IMR-90 (cell line): ENCODE measurements around the gene KRT6B. TPM values are rescaled to one million over a fixed set of nuclear protein-coding genes. Genes with fewer than 3 reads are reported as not detected.

Experiments used
- ATAC-seq: fragments of 200-7000 bp; cut with Tn5 transposase; 2 replicates; pipeline ENCODE4 v1.9.1; 2020; ENCODE audit warnings: low read depth, mild to moderate bottlenecking, moderate library complexity
- BruUV-seq: library from RNA; stranded (reverse); fragments of 400-500 nt; replicated peaks from 2 replicates; lab custom pipeline; 2021; lab: Mats Ljungman, UMichigan
- CTCF ChIA-PET: fragments of 300-600 bp; formaldehyde crosslinking; extraction: SDS; loops from one replicate; lab custom pipeline; 2021; ENCODE audit warnings: antibody characterized with exemption; lab: Yijun Ruan, JAX
- POLR2A ChIA-PET: fragments of 300-600 bp; sonication (Branson Sonifier 250); formaldehyde crosslinking; loops from one replicate; lab custom pipeline; 2022; ENCODE audit warnings: antibody characterized with exemption; ENCODE audit not compliant: unreplicated experiment; lab: Charles Lee
- DNase-seq: peaks from one replicate; pipeline ENCODE4 v3.0.0; 2013
- H2AFZ ChIP-seq: replicated peaks from 2 replicates; pipeline ENCODE3; 2013; ENCODE audit warnings: low read length, mild to moderate bottlenecking; ENCODE audit not compliant: poor library complexity
- H2AK5ac ChIP-seq: 2 replicates; pipeline ENCODE4 v1.6.1; 2013; ENCODE audit warnings: low read depth, low read length, inconsistent platforms
- H2AK9ac ChIP-seq: replicated peaks from 2 replicates; pipeline ENCODE3; 2013; ENCODE audit warnings: mild to moderate bottlenecking, low read depth, low read length, moderate library complexity; ENCODE audit not compliant: poor library complexity
- H2BK120ac ChIP-seq: 2 replicates; pipeline ENCODE4 v1.6.1; 2013; ENCODE audit warnings: low read depth, low read length, inconsistent platforms
- H2BK15ac ChIP-seq: 3 replicates; pipeline ENCODE4 v1.6.1; 2013; ENCODE audit warnings: low read depth, low read length, inconsistent platforms
- H2BK20ac ChIP-seq: 2 replicates; pipeline ENCODE4 v1.6.1; 2013; ENCODE audit warnings: low read depth, mild to moderate bottlenecking, inconsistent platforms, low read length, moderate library complexity
- H2BK5ac ChIP-seq: 2 replicates; pipeline ENCODE4 v1.6.1; 2013; ENCODE audit warnings: mild to moderate bottlenecking, low read depth, low read length, inconsistent platforms; ENCODE audit not compliant: poor library complexity, severe bottlenecking
- H3K14ac ChIP-seq: replicated peaks from 2 replicates; pipeline ENCODE4 v1.6.1; 2013; ENCODE audit warnings: low read depth, low read length, inconsistent platforms
- H3K18ac ChIP-seq: 2 replicates; pipeline ENCODE4 v1.6.1; 2013; ENCODE audit warnings: low read depth, low read length, control low read depth
- H3K23ac ChIP-seq: 2 replicates; pipeline ENCODE4 v1.6.1; 2013; ENCODE audit warnings: low read depth, low read length, inconsistent platforms
- H3K27ac ChIP-seq: 2 replicates; pipeline ENCODE4 v1.5.1; 2013; ENCODE audit warnings: mild to moderate bottlenecking, control low read depth, low read length; ENCODE audit not compliant: insufficient read depth
- H3K27me3 ChIP-seq: 2 replicates; pipeline ENCODE4 v1.6.1; 2013; ENCODE audit warnings: low read length; ENCODE audit not compliant: control insufficient read depth, insufficient read depth
- H3K36me3 ChIP-seq: 2 replicates; pipeline ENCODE4 v1.6.1; 2013; ENCODE audit warnings: low read length, mixed read lengths; ENCODE audit not compliant: control insufficient read depth, insufficient read depth
- H3K4ac ChIP-seq: 2 replicates; pipeline ENCODE4 v1.6.1; 2013; ENCODE audit warnings: low read depth, low read length, inconsistent platforms
- H3K4me1 ChIP-seq: 2 replicates; pipeline ENCODE4 v1.6.1; 2013; ENCODE audit warnings: low read length, mixed read lengths; ENCODE audit not compliant: control insufficient read depth, insufficient read depth
- H3K4me2 ChIP-seq: 2 replicates; pipeline ENCODE4 v1.6.1; 2013; ENCODE audit warnings: low read depth, mild to moderate bottlenecking, control low read depth, low read length, moderate library complexity
- H3K4me3 ChIP-seq: 2 replicates; pipeline ENCODE4 v1.5.1; 2013; ENCODE audit warnings: low read depth, mild to moderate bottlenecking, control low read depth, low read length, moderate library complexity; ENCODE audit not compliant: insufficient read depth
- H3K56ac ChIP-seq: 2 replicates; pipeline ENCODE4 v1.6.1; 2013; ENCODE audit warnings: low read length, inconsistent platforms; ENCODE audit not compliant: insufficient read depth; ENCODE audit errors: extremely low read depth
- H3K79me1 ChIP-seq, 2 experiments: 2 replicates each; pipeline ENCODE4 v1.6.1; 2013; ENCODE audit warnings: low read length in 2 of 2, inconsistent platforms in 1 of 2, low read depth in 1 of 2
- H3K9ac ChIP-seq: 2 replicates; pipeline ENCODE4 v1.6.1; 2013; ENCODE audit warnings: low read depth, low read length, control low read depth
- H3K9me1 ChIP-seq: 2 replicates; pipeline ENCODE4 v1.6.1; 2013; ENCODE audit warnings: low read length, inconsistent platforms; ENCODE audit not compliant: insufficient read depth
- H3K9me3 ChIP-seq: 2 replicates; pipeline ENCODE4 v1.6.1; 2013; ENCODE audit warnings: low read length; ENCODE audit not compliant: control insufficient read depth, insufficient read depth
- H4K20me1 ChIP-seq: 2 replicates; pipeline ENCODE4 v1.6.1; 2013; ENCODE audit warnings: low read length, inconsistent platforms; ENCODE audit not compliant: insufficient read depth
- H4K5ac ChIP-seq: 2 replicates; pipeline ENCODE4 v1.6.1; 2013; ENCODE audit warnings: mild to moderate bottlenecking, low read depth, low read length, control low read depth
- H4K8ac ChIP-seq, 2 experiments: 2 replicates each; pipeline ENCODE4 v1.6.1; 2013; ENCODE audit warnings: low read depth in 2 of 2, low read length in 2 of 2, control low read depth in 1 of 2, inconsistent platforms in 1 of 2
- H4K91ac ChIP-seq: 2 replicates; pipeline ENCODE4 v1.6.1; 2013; ENCODE audit warnings: low read depth, low read length, inconsistent platforms; ENCODE audit not compliant: insufficient read depth
- BHLHE40 ChIP-seq: fragments of 150-350 bp; IDR thresholded peaks from 2 replicates; pipeline ENCODE4 v1.6.1; 2016; ENCODE audit warnings: mild to moderate bottlenecking, low read depth, low read length
- CEBPB ChIP-seq: IDR thresholded peaks from 2 replicates; pipeline ENCODE4 v1.6.1; 2012; ENCODE audit warnings: low read depth, low read length, improper control_type of control experiment
- RFX5 ChIP-seq: IDR thresholded peaks from 2 replicates; pipeline ENCODE4 v1.8.0; 2012; ENCODE audit warnings: low read depth, mild to moderate bottlenecking, low read length, moderate library complexity
- WGBS, 2 experiments: methylation state at CpG; one replicate each; pipeline versions ENCODE4 v1.1.5 to v1.1.7; 2013; ENCODE audit warnings: missing lambda C conversion rate in 2 of 2; ENCODE audit not compliant: insufficient read length in 1 of 2; ENCODE audit errors: extremely low coverage in 2 of 2; 5-methylcytosine and 5-hydroxymethylcytosine counted together
- dilution Hi-C: fragments of 300-500 bp; cut with HindIII; formaldehyde crosslinking; loops from one replicate; pipeline ENCODE4 v1.14.3; 2018; ENCODE audit warnings: low sequenced_read_pairs; ENCODE audit not compliant: unreplicated experiment
- in situ Hi-C: fragments of 300-500 bp; cut with MboI; formaldehyde crosslinking; loops from 3 replicates; pipeline ENCODE4 v1.14.3; 2019; ENCODE audit warnings: low sequenced_read_pairs, inconsistent platforms, mixed read lengths
- intact Hi-C: fragments of 100-400 bp; cut with micrococcal nuclease; formaldehyde crosslinking; loops from 2 replicates; pipeline ENCODE4 v1.10.0; 2022
- polyA plus RNA-seq, 3 experiments: library from polyadenylated mRNA; depleted of rRNA; stranded (reverse); fragments of >200 nt; gene quantifications; 2 replicates each; pipeline ENCODE4 v1.2.3, GENCODE V29; 2012; ENCODE audit warnings: low replicate concordance in 1 of 3
- total RNA-seq: library from RNA; depleted of rRNA; stranded (reverse); fragments of >200 nt; gene quantifications from 2 replicates; pipeline ENCODE4 v1.2.3, GENCODE V29; 2012

The KRT6B gene
- total and polyA plus RNA-seq, 2 of the 4 experiments (the other 2 are of a cell fraction), result not detected

GRCh38 chr12:52480073-52480472 lies 28.1 kb upstream of the KRT6B start:
- no peaks in the 10 kb centered on the region for H3K9me3 ChIP-seq
- H3K18ac ChIP-seq, result no peak overlapping the region
- H3K4me3 ChIP-seq, result no peak overlapping the region
- BruUV-seq, result no TSS peak
- no peaks in the 10 kb centered on the region for H3K4me1 ChIP-seq
- no peak overlapping the region for H2AK9ac ChIP-seq
- no peak overlapping the region for H4K91ac ChIP-seq
- no peak for DNase-seq
- no peak overlapping the region for H3K4ac ChIP-seq
- no peak overlapping the region for H3K14ac ChIP-seq
- no peak overlapping the region for H3K4me2 ChIP-seq
- H2BK120ac ChIP-seq, result no peak overlapping the region
- H2BK15ac ChIP-seq, result no peak overlapping the region
- H2BK5ac ChIP-seq, result no peak overlapping the region
- no peak overlapping the region for H3K9ac ChIP-seq
- H3K56ac ChIP-seq, result no peak overlapping the region
- no peaks in the 10 kb centered on the region for H3K79me1 ChIP-seq
- no peak overlapping the region for H2AK5ac ChIP-seq
- no peaks in the 10 kb centered on the region for H3K9me1 ChIP-seq
- TF ChIP-seq BHLHE40, result no peak
- TF ChIP-seq CEBPB, result no peak
- TF ChIP-seq RFX5, result no peak
- H2BK20ac ChIP-seq, result no peak overlapping the region
- in situ Hi-C loops (no loop called here), intact Hi-C loops (no loop called here), dilution Hi-C loops (no loop called here)
- no peak overlapping the region for H4K8ac ChIP-seq
- no peak overlapping the region for H4K5ac ChIP-seq
- no peaks in the 10 kb centered on the region for H4K20me1 ChIP-seq
- no peak for ATAC-seq
- H2AFZ ChIP-seq, result no peak overlapping the region
- H3K27me3 ChIP-seq, result peaks cover 2% of the 10 kb centered on the region; the same call in 1 of the 2 replicates
- POLR2A ChIA-PET, result no interaction called here
- CTCF ChIA-PET, result no interaction called here
- 0% methylated on average over 1 of the region's 3 CpGs; no CpG with 5 or more reads in 1 of the 2 experiments for WGBS, 2 experiments
- no peak overlapping the region for H3K23ac ChIP-seq
- no peaks in the 10 kb centered on the region for H3K36me3 ChIP-seq
- no peak overlapping the region for H3K27ac ChIP-seq
